ENCODE measurements around the gene CLTC.

The CLTC gene

GRCh38 chr17:59712862-59713261 lies 93.2 kb downstream of the CLTC start:
- no peak overlapping the region for H3K4me3 ChIP-seq (ENCODE audit: low read depth, low read length)
- peaks cover 8% of the 10 kb centered on the region for H3K4me1 ChIP-seq (ENCODE audit: control insufficient read depth, insufficient read depth, low read length)
- H3K36me3 ChIP-seq (ENCODE audit: control insufficient read depth, insufficient read depth, low read length) = no peaks in the 10 kb centered on the region
- no peaks in the 10 kb centered on the region for H3K27me3 ChIP-seq (ENCODE audit: control insufficient read depth, insufficient read depth, low read length)
- no peak overlapping the region for H3K9ac ChIP-seq (ENCODE audit: low read depth, low read length)
- no peaks in the 10 kb centered on the region for H3K9me3 ChIP-seq (ENCODE audit: control insufficient read depth, insufficient read depth, low read length)

DNA sequence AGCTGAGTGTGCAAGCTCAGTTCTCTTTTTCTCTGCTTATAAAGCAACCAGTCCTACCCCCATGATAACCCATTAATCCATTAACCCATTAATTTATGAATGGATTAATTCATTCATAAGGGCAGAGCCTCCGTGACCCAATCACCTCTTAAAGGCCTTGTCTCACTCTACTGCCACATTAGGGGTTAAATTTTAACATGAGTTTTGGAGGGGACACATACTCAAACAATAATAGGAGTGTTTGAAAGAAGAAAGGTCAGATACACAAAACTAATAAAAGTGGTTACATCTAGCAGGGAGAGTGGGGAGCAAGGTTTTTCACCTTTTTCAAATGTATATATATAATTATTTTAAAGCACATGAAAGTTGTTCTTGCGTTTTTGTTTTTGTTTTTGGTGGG lies 94.6 kb downstream of the CLTC start:
- H3K9ac ChIP-seq (ENCODE audit: low read depth, low read length) = no peak overlapping the region
- no peaks in the 10 kb centered on the region for H3K27me3 ChIP-seq (ENCODE audit: control insufficient read depth, insufficient read depth, low read length)
- no peaks in the 10 kb centered on the region for H3K36me3 ChIP-seq (ENCODE audit: control insufficient read depth, insufficient read depth, low read length)
- no peaks in the 10 kb centered on the region for H3K9me3 ChIP-seq (ENCODE audit: control insufficient read depth, insufficient read depth, low read length)
- H3K4me3 ChIP-seq (ENCODE audit: low read depth, low read length) = no peak overlapping the region
- H3K4me1 ChIP-seq (ENCODE audit: control insufficient read depth, insufficient read depth, low read length) = no peaks in the 10 kb centered on the region

DNA sequence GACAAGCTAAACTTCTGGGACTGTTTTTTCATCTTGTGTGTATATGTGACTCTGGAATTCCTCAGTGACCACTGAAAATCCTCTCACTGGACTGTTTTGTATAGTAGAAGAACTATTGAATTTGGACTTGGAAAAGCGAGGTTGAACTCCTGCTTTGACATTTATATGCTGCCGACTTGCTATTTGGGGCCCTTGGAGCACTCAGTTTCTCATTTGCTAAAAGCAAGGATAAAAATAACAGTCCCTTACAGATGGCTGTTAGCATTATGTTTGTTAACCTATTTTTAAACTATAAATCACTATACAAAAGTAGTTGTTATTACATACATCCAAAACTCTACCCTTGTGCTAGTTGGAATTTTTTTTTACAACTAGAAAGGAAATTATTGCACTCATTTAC lies 96.7 kb downstream of the CLTC start:
- H3K4me1 ChIP-seq (ENCODE audit: control insufficient read depth, insufficient read depth, low read length) = no peaks in the 10 kb centered on the region
- no peaks in the 10 kb centered on the region for H3K27me3 ChIP-seq (ENCODE audit: control insufficient read depth, insufficient read depth, low read length)
- no peaks in the 10 kb centered on the region for H3K36me3 ChIP-seq (ENCODE audit: control insufficient read depth, insufficient read depth, low read length)
- H3K9me3 ChIP-seq (ENCODE audit: control insufficient read depth, insufficient read depth, low read length) = no peaks in the 10 kb centered on the region
- no peak overlapping the region for H3K4me3 ChIP-seq (ENCODE audit: low read depth, low read length)
- no peak overlapping the region for H3K9ac ChIP-seq (ENCODE audit: low read depth, low read length)

DNA sequence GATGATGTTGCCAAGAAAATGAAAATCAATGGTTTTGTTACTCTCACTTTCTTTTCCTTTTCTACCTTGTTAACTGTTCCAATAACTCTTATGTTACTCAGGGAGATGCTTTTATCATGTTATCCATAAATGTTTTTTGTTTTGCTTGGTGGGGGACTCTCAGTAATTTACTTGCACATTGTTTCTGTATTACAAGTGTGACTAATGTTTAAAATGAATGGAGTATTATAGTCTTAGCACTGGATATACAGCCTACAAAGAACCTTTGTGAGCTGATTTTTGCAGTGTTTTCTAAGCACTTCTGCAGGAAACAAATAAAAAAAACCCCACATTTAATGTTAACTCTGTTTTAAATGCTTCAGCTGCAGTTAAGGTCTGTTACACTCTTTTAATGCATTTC lies 99.8 kb downstream of the CLTC start:
- no peak overlapping the region for H3K9ac ChIP-seq (ENCODE audit: low read depth, low read length)
- peaks cover 6% of the 10 kb centered on the region for H3K4me1 ChIP-seq (ENCODE audit: control insufficient read depth, insufficient read depth, low read length)
- no peaks in the 10 kb centered on the region for H3K27me3 ChIP-seq (ENCODE audit: control insufficient read depth, insufficient read depth, low read length)
- no peak overlapping the region for H3K4me3 ChIP-seq (ENCODE audit: low read depth, low read length)
- H3K9me3 ChIP-seq (ENCODE audit: control insufficient read depth, insufficient read depth, low read length) = no peaks in the 10 kb centered on the region
- no peaks in the 10 kb centered on the region for H3K36me3 ChIP-seq (ENCODE audit: control insufficient read depth, insufficient read depth, low read length)

GRCh38 chr17:59722623-59723022 lies 102.9 kb downstream of the CLTC start:
- Histone ChIP-seq H3K4me3 (ENCODE audit: low read depth, low read length) (no peak overlapping the region), H3K36me3 (ENCODE audit: control insufficient read depth, insufficient read depth, low read length) (no peaks in the 10 kb centered on the region), H3K9me3 (ENCODE audit: control insufficient read depth, insufficient read depth, low read length) (no peaks in the 10 kb centered on the region), H3K27me3 (ENCODE audit: control insufficient read depth, insufficient read depth, low read length) (no peaks in the 10 kb centered on the region), H3K9ac (ENCODE audit: low read depth, low read length) (no peak overlapping the region), H3K4me1 (ENCODE audit: control insufficient read depth, insufficient read depth, low read length) (peaks cover 6% of the 10 kb centered on the region)

DNA sequence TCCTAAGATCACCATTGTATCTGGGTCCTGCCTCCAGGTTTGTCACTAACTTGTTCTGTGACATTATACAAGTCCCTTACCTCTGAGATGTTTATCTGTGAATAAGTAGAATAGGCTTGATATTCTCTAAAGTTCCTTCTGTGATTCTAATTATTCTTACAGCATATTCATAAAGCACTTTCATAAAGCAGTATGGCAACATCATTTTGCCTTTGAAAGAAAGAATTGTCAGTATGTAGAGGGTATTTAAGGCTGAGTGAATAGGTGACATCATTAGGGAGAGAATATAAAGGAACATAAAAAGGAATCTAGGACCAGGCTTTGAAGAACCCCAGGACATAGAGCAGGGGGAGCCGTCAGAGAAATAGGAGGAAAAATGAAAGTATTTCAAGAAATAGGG lies 103.3 kb downstream of the CLTC start:
- no peak overlapping the region for H3K9ac ChIP-seq (ENCODE audit: low read depth, low read length)
- H3K9me3 ChIP-seq (ENCODE audit: control insufficient read depth, insufficient read depth, low read length) = no peaks in the 10 kb centered on the region
- H3K4me3 ChIP-seq (ENCODE audit: low read depth, low read length) = no peak overlapping the region
- H3K4me1 ChIP-seq (ENCODE audit: control insufficient read depth, insufficient read depth, low read length) = peaks cover 6% of the 10 kb centered on the region
- H3K27me3 ChIP-seq (ENCODE audit: control insufficient read depth, insufficient read depth, low read length) = no peaks in the 10 kb centered on the region
- no peaks in the 10 kb centered on the region for H3K36me3 ChIP-seq (ENCODE audit: control insufficient read depth, insufficient read depth, low read length)

GRCh38 chr17:59723607-59724006 lies 103.9 kb downstream of the CLTC start:
- no peaks in the 10 kb centered on the region for H3K9me3 ChIP-seq (ENCODE audit: control insufficient read depth, insufficient read depth, low read length)

DNA sequence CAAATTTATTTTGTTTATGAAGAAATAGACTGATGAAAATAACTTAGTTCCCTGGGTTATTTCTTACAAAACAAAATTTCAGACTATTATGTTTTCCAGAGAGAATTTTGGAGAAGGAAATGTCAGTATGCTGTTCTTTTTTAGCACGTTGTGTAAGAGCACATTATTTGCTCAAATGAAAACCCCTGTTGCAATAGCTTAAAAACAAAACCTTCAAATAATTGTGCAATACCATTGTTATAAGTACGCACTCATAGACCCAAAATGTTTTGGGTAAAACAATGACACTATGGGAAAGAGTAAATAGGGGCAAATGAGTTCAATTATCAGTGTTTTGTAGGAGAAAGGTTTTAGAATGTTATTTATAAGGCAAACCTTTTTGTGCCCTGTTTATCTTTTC lies 106.0 kb downstream of the CLTC start:
- Histone ChIP-seq H3K36me3 (ENCODE audit: control insufficient read depth, insufficient read depth, low read length) (no peaks in the 10 kb centered on the region), H3K27me3 (ENCODE audit: control insufficient read depth, insufficient read depth, low read length) (no peaks in the 10 kb centered on the region), H3K9me3 (ENCODE audit: control insufficient read depth, insufficient read depth, low read length) (no peaks in the 10 kb centered on the region), H3K4me1 (ENCODE audit: control insufficient read depth, insufficient read depth, low read length) (peaks cover 6% of the 10 kb centered on the region), H3K9ac (ENCODE audit: low read depth, low read length) (no peak overlapping the region), H3K4me3 (ENCODE audit: low read depth, low read length) (no peak overlapping the region)

More at GRCh38 chr17:59723607-59724006, 103.9 kb downstream of the CLTC start:
- Histone ChIP-seq H3K27me3 (ENCODE audit: control insufficient read depth, insufficient read depth, low read length) (no peaks in the 10 kb centered on the region), H3K4me3 (ENCODE audit: low read depth, low read length) (no peak overlapping the region), H3K9ac (ENCODE audit: low read depth, low read length) (no peak overlapping the region), H3K4me1 (ENCODE audit: control insufficient read depth, insufficient read depth, low read length) (peaks cover 6% of the 10 kb centered on the region), H3K36me3 (ENCODE audit: control insufficient read depth, insufficient read depth, low read length) (no peaks in the 10 kb centered on the region)

DNA sequence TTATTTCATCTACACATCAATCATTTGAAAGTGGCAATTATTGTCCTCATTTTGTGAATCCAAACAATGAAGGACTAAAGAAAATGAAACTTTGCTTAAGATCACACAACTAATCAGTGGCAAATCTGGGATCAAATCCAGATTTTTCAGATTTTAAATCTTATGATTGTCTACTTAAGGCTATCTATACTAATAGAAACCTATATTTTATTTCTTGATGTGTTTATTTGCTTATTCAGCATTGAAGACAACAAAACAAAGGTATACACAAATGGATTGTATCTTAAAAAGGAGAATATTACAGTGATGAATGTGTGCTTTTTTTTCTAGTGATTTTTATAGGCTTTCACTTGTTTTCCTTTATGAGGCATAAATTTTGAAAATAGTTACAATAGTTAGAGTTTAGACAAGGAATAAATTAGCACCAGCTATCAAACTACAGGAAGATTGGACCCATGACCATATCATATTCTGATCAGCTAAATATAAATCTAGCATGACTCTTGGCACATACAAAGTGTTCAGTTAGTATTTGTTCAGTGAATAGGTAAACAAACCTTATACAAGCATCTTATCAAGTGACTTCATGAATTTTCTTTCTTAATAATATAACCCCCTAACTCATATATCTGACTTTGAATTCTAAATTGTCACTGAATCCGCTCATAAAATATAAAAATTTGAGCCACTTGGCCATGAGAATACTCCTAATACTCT lies 108.3 kb downstream of the CLTC start:
- Histone ChIP-seq H3K9ac (ENCODE audit: low read depth, low read length) (no peak overlapping the region), H3K36me3 (ENCODE audit: control insufficient read depth, insufficient read depth, low read length) (no peaks in the 10 kb centered on the region), H3K9me3 (ENCODE audit: control insufficient read depth, insufficient read depth, low read length) (no peaks in the 10 kb centered on the region), H3K4me3 (ENCODE audit: low read depth, low read length) (no peak overlapping the region), H3K27me3 (ENCODE audit: control insufficient read depth, insufficient read depth, low read length) (no peaks in the 10 kb centered on the region), H3K4me1 (ENCODE audit: control insufficient read depth, insufficient read depth, low read length) (peaks cover 6% of the 10 kb centered on the region)

- Histone ChIP-seq H3K9ac (ENCODE audit: low read depth, low read length) (no peak overlapping the region), H3K27me3 (ENCODE audit: control insufficient read depth, insufficient read depth, low read length) (no peaks in the 10 kb centered on the region), H3K36me3 (ENCODE audit: control insufficient read depth, insufficient read depth, low read length) (no peaks in the 10 kb centered on the region), H3K4me3 (ENCODE audit: low read depth, low read length) (no peak overlapping the region), H3K9me3 (ENCODE audit: control insufficient read depth, insufficient read depth, low read length) (no peaks in the 10 kb centered on the region), H3K4me1 (ENCODE audit: control insufficient read depth, insufficient read depth, low read length) (no peaks in the 10 kb centered on the region)
Observed at GRCh38 chr17:59730268-59730834, 110.7 kb downstream of the CLTC start.

GRCh38 chr17:59733697-59734096 lies 114.0 kb downstream of the CLTC start:
- Histone ChIP-seq H3K9ac (ENCODE audit: low read depth, low read length) (no peak overlapping the region), H3K4me1 (ENCODE audit: control insufficient read depth, insufficient read depth, low read length) (no peaks in the 10 kb centered on the region), H3K36me3 (ENCODE audit: control insufficient read depth, insufficient read depth, low read length) (no peaks in the 10 kb centered on the region)

DNA sequence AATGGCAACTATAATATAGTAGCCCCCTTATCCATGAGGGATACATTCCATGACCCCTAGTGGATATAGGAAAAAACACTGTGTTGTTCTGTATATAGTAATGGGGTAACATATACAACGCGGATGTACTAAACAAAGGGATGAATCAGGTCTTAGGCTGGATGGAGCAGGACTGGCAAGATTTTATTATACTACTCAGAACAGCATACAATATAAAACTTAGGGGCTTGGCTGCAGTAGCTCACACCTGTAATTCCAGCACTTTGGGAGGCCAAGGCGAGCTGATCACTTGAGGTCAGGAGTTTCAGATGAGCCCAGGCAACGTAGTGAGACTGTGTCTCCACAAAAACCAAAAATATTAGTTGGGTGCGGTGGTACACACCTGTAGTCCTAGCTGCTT lies 114.5 kb downstream of the CLTC start:
- Histone ChIP-seq H3K9ac (ENCODE audit: low read depth, low read length) (no peak overlapping the region), H3K27me3 (ENCODE audit: control insufficient read depth, insufficient read depth, low read length) (no peaks in the 10 kb centered on the region), H3K36me3 (ENCODE audit: control insufficient read depth, insufficient read depth, low read length) (no peaks in the 10 kb centered on the region), H3K9me3 (ENCODE audit: control insufficient read depth, insufficient read depth, low read length) (no peaks in the 10 kb centered on the region), H3K4me1 (ENCODE audit: control insufficient read depth, insufficient read depth, low read length) (no peaks in the 10 kb centered on the region), H3K4me3 (ENCODE audit: low read depth, low read length) (no peak overlapping the region)

More at GRCh38 chr17:59733697-59734096, 114.0 kb downstream of the CLTC start:
- Histone ChIP-seq H3K27me3 (ENCODE audit: control insufficient read depth, insufficient read depth, low read length) (no peaks in the 10 kb centered on the region), H3K4me3 (ENCODE audit: low read depth, low read length) (no peak overlapping the region), H3K9me3 (ENCODE audit: control insufficient read depth, insufficient read depth, low read length) (no peaks in the 10 kb centered on the region)
